ENCODE measurements around the gene SLC25A29.
"Not testable (repeated sequence)": the region's sequence is repeated elsewhere in the genome, so short reads cannot be mapped to it uniquely, and the experiment has no call there.

- not testable (repeated sequence) for TF ChIP-seq REST (IDR thresholded peaks at IDR 0.05); POLR2A (IDR thresholded peaks at IDR 0.05; ENCODE audit: low read length); CTCF (IDR thresholded peaks at IDR 0.05); EP300 (IDR thresholded peaks at IDR 0.05); HDAC2 (IDR thresholded peaks at IDR 0.05); CBX2 (IDR thresholded peaks at IDR 0.05; ENCODE audit: borderline replicate concordance, low read depth); EHMT2 (IDR thresholded peaks at IDR 0.05; ENCODE audit: low read depth); SREBF2 (IDR thresholded peaks at IDR 0.05); BCL3 (IDR thresholded peaks at IDR 0.05); HES2 (IDR thresholded peaks at IDR 0.05); MYC (IDR thresholded peaks at IDR 0.05; ENCODE audit: borderline replicate concordance, low read length); JUNB (IDR thresholded peaks at IDR 0.05); RCOR1 (IDR thresholded peaks at IDR 0.05; ENCODE audit: low read depth, low read length)
Observed at GRCh38 chr14:100342826-100343225, 36.6 kb upstream of the SLC25A29 start.

Measured in A549 (cell line).